SK-N-SH (cell line): ENCODE results near the gene SNED1.

Experiments used
- GABPA ChIP-seq: IDR thresholded peaks from 2 replicates; pipeline ENCODE4 v1.4.0; 2012; ENCODE audit warnings: low read depth, mild to moderate bottlenecking
- TF ChIP-seq, protein P1 (sequence below): IDR thresholded peaks from 2 replicates; pipeline ENCODE4 v1.6.1; 2012; ENCODE audit warnings: mild to moderate bottlenecking, low read depth, low read length, moderate library complexity
- TF ChIP-seq, protein P2 (sequence below): fragments of 200-600 bp; sonication (generic); IDR thresholded peaks from 2 replicates; pipeline ENCODE4 v1.6.1; 2017; ENCODE audit warnings: antibody characterized with exemption, mild to moderate bottlenecking, moderate library complexity

DNA sequence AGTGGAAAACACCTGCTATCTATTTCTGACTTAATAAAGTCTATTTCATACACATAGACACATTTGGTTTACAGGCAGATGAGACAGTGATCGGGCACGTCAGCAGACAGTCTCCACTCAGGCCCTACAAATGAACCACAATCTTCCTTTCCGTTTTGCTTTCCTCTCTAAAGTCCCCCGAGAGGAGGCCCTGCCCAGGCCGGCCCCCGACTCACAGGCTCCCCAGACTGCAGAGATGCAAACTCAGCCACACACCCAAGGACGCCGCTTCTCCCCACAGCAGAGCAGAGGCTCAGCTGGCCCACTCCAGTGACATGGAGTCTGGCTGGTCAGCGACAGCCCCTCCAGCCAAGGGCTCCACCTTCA is 113.0 kb downstream of the SNED1 start:
- TF ChIP-seq, protein P1, sequence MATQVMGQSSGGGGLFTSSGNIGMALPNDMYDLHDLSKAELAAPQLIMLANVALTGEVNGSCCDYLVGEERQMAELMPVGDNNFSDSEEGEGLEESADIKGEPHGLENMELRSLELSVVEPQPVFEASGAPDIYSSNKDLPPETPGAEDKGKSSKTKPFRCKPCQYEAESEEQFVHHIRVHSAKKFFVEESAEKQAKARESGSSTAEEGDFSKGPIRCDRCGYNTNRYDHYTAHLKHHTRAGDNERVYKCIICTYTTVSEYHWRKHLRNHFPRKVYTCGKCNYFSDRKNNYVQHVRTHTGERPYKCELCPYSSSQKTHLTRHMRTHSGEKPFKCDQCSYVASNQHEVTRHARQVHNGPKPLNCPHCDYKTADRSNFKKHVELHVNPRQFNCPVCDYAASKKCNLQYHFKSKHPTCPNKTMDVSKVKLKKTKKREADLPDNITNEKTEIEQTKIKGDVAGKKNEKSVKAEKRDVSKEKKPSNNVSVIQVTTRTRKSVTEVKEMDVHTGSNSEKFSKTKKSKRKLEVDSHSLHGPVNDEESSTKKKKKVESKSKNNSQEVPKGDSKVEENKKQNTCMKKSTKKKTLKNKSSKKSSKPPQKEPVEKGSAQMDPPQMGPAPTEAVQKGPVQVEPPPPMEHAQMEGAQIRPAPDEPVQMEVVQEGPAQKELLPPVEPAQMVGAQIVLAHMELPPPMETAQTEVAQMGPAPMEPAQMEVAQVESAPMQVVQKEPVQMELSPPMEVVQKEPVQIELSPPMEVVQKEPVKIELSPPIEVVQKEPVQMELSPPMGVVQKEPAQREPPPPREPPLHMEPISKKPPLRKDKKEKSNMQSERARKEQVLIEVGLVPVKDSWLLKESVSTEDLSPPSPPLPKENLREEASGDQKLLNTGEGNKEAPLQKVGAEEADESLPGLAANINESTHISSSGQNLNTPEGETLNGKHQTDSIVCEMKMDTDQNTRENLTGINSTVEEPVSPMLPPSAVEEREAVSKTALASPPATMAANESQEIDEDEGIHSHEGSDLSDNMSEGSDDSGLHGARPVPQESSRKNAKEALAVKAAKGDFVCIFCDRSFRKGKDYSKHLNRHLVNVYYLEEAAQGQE: no peak
- TF ChIP-seq, protein P2, sequence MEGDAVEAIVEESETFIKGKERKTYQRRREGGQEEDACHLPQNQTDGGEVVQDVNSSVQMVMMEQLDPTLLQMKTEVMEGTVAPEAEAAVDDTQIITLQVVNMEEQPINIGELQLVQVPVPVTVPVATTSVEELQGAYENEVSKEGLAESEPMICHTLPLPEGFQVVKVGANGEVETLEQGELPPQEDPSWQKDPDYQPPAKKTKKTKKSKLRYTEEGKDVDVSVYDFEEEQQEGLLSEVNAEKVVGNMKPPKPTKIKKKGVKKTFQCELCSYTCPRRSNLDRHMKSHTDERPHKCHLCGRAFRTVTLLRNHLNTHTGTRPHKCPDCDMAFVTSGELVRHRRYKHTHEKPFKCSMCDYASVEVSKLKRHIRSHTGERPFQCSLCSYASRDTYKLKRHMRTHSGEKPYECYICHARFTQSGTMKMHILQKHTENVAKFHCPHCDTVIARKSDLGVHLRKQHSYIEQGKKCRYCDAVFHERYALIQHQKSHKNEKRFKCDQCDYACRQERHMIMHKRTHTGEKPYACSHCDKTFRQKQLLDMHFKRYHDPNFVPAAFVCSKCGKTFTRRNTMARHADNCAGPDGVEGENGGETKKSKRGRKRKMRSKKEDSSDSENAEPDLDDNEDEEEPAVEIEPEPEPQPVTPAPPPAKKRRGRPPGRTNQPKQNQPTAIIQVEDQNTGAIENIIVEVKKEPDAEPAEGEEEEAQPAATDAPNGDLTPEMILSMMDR: no peak
- no peak for TF ChIP-seq GABPA
